ENCODE measurements around the gene RUFY2.

The RUFY2 gene

DNA sequence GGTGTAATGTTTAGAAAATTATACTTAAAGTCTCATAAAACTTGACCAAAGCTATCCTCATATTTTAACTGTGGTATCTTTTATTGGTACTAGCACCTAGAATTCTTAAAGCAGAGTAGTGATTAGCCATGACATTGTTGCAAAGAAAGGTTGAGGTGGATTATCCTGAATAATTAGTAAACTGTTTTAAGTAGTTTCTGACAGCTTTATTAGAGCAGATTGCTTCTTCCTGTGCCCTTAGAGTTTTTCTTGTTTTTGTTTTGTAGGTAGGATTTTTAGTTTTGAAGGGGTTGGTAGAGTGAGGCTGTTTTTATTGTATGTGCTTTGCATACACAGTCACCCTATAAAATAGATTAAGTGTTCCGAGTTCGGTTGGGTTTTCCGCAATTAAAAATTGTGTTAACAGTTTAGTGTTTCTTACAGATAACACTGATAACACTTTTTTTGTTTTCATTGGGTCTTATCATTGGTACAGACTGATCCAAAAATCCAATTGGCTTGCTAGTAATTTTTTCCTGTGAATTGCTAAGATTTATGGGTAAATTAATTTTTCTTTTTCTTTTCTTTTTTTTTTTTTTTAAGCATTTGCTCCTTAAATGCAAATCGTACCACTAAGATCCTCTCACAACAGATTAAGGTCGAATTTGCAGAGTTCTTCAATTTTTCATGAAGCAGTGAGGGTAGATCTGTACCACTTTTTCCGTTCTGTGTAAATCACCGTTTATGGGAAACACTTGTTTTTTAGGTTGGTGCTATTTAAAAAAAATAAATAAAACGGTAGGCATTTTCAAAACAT lies 72.2 kb downstream of the RUFY2 start:
- no peak for TF ChIP-seq OSR1 (CRISPR knock-in tag; IDR thresholded peaks at IDR 0.05)
- TF ChIP-seq TCF4 (CRISPR knock-in tag; IDR thresholded peaks at IDR 0.05; ENCODE audit: borderline replicate concordance): no peak
- TF ChIP-seq, protein P1, sequence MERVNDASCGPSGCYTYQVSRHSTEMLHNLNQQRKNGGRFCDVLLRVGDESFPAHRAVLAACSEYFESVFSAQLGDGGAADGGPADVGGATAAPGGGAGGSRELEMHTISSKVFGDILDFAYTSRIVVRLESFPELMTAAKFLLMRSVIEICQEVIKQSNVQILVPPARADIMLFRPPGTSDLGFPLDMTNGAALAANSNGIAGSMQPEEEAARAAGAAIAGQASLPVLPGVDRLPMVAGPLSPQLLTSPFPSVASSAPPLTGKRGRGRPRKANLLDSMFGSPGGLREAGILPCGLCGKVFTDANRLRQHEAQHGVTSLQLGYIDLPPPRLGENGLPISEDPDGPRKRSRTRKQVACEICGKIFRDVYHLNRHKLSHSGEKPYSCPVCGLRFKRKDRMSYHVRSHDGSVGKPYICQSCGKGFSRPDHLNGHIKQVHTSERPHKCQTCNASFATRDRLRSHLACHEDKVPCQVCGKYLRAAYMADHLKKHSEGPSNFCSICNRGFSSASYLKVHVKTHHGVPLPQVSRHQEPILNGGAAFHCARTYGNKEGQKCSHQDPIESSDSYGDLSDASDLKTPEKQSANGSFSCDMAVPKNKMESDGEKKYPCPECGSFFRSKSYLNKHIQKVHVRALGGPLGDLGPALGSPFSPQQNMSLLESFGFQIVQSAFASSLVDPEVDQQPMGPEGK (CRISPR knock-in tag; IDR thresholded peaks at IDR 0.05; ENCODE audit: borderline replicate concordance): no peak
- TF ChIP-seq, protein P2, sequence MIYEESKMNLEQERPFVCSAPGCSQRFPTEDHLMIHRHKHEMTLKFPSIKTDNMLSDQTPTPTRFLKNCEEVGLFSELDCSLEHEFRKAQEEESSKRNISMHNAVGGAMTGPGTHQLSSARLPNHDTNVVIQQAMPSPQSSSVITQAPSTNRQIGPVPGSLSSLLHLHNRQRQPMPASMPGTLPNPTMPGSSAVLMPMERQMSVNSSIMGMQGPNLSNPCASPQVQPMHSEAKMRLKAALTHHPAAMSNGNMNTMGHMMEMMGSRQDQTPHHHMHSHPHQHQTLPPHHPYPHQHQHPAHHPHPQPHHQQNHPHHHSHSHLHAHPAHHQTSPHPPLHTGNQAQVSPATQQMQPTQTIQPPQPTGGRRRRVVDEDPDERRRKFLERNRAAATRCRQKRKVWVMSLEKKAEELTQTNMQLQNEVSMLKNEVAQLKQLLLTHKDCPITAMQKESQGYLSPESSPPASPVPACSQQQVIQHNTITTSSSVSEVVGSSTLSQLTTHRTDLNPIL (CRISPR knock-in tag; IDR thresholded peaks at IDR 0.05; ENCODE audit: low read depth): no peak
- TF ChIP-seq, protein P3, sequence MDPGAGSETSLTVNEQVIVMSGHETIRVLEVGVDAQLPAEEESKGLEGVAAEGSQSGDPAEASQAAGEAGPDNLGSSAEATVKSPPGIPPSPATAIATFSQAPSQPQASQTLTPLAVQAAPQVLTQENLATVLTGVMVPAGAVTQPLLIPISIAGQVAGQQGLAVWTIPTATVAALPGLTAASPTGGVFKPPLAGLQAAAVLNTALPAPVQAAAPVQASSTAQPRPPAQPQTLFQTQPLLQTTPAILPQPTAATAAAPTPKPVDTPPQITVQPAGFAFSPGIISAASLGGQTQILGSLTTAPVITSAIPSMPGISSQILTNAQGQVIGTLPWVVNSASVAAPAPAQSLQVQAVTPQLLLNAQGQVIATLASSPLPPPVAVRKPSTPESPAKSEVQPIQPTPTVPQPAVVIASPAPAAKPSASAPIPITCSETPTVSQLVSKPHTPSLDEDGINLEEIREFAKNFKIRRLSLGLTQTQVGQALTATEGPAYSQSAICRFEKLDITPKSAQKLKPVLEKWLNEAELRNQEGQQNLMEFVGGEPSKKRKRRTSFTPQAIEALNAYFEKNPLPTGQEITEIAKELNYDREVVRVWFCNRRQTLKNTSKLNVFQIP (CRISPR knock-in tag; IDR thresholded peaks at IDR 0.05; ENCODE audit: borderline replicate concordance, low read depth): no peak
- no peak for TF ChIP-seq ZNF70 (CRISPR knock-in tag; IDR thresholded peaks at IDR 0.05)
- TF ChIP-seq GLIS3 (CRISPR knock-in tag; IDR thresholded peaks at IDR 0.05): no peak
- TF ChIP-seq SNAI2 (CRISPR knock-in tag; IDR thresholded peaks at IDR 0.05): no peak
- no peak for TF ChIP-seq ZC3H10 (CRISPR knock-in tag; IDR thresholded peaks at IDR 0.05)
- no peak for TF ChIP-seq CSDC2 (CRISPR knock-in tag; IDR thresholded peaks at IDR 0.05)
- no peak for TF ChIP-seq ISL1 (CRISPR knock-in tag; IDR thresholded peaks at IDR 0.05)
- no peak for TF ChIP-seq ZNF565 (CRISPR knock-in tag; conservative IDR thresholded peaks at IDR 0.05; ENCODE audit: low read depth)
- no peak for TF ChIP-seq RARB (CRISPR knock-in tag; IDR thresholded peaks at IDR 0.05)
- TF ChIP-seq TOX (CRISPR knock-in tag; IDR thresholded peaks at IDR 0.05; ENCODE audit: borderline replicate concordance): no peak
- TF ChIP-seq, protein P4, sequence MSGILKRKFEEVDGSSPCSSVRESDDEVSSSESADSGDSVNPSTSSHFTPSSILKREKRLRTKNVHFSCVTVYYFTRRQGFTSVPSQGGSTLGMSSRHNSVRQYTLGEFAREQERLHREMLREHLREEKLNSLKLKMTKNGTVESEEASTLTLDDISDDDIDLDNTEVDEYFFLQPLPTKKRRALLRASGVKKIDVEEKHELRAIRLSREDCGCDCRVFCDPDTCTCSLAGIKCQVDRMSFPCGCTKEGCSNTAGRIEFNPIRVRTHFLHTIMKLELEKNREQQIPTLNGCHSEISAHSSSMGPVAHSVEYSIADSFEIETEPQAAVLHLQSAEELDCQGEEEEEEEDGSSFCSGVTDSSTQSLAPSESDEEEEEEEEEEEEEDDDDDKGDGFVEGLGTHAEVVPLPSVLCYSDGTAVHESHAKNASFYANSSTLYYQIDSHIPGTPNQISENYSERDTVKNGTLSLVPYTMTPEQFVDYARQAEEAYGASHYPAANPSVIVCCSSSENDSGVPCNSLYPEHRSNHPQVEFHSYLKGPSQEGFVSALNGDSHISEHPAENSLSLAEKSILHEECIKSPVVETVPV (CRISPR knock-in tag; IDR thresholded peaks at IDR 0.05): no peak
- no peak for TF ChIP-seq ZNF8 (CRISPR knock-in tag; IDR thresholded peaks at IDR 0.05)
- TF ChIP-seq, protein P5, sequence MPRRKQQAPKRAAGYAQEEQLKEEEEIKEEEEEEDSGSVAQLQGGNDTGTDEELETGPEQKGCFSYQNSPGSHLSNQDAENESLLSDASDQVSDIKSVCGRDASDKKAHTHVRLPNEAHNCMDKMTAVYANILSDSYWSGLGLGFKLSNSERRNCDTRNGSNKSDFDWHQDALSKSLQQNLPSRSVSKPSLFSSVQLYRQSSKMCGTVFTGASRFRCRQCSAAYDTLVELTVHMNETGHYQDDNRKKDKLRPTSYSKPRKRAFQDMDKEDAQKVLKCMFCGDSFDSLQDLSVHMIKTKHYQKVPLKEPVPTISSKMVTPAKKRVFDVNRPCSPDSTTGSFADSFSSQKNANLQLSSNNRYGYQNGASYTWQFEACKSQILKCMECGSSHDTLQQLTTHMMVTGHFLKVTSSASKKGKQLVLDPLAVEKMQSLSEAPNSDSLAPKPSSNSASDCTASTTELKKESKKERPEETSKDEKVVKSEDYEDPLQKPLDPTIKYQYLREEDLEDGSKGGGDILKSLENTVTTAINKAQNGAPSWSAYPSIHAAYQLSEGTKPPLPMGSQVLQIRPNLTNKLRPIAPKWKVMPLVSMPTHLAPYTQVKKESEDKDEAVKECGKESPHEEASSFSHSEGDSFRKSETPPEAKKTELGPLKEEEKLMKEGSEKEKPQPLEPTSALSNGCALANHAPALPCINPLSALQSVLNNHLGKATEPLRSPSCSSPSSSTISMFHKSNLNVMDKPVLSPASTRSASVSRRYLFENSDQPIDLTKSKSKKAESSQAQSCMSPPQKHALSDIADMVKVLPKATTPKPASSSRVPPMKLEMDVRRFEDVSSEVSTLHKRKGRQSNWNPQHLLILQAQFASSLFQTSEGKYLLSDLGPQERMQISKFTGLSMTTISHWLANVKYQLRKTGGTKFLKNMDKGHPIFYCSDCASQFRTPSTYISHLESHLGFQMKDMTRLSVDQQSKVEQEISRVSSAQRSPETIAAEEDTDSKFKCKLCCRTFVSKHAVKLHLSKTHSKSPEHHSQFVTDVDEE (CRISPR knock-in tag; IDR thresholded peaks at IDR 0.05): no peak
- no peak for TF ChIP-seq ZFP3 (CRISPR knock-in tag; IDR thresholded peaks at IDR 0.05)
- no peak for TF ChIP-seq BACH2 (CRISPR knock-in tag; IDR thresholded peaks at IDR 0.05; ENCODE audit: borderline replicate concordance)
- TF ChIP-seq ESRRG (CRISPR knock-in tag; IDR thresholded peaks at IDR 0.05): no peak
- ATAC-seq: no peak

DNA sequence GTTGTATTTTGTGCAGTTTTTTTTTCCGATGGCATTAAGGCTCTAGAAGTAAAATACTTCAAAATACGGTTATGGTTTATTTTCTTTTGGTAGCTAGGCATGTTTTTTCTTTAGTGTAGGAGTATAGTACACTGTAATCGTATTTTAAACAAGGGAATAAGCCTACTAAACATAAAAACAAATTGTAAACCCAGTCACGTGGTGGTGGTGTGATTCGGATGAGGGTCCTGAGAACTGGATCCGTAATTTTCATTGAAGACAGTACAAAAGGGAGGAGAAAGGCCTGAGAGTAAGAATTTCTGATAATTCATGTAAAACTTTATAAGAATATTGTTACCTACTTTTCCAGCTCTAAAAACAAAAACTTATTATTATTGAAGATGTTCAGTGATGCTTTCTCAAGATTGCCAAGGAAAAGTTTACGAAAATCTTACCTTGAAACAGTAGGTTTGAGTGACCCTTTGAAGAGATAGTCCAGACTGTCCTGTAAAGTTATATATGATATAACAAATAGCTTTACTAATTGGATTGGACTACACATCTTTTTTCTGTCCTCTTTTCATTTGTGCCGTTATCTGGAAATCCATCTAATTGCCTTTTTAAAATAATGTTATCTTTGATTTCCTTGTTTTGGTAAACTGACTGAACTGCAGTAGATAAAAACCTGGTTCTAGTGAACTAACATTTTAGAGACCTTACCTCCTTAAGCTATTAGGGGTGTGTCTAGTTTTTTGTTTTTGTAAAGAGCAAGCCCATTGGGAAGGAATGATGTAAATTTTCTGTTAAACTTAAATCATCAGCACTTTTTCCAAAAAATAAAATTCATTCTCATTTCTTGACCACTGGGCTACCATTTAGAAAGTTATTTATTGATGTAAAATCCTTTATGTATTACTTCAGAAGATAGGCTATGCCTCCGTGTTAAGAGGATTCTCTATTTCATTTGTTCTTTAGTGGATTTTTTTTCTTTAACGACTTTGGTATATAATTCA lies 73.3 kb downstream of the RUFY2 start:
- no peak for ATAC-seq
- TF ChIP-seq CSDC2 (CRISPR knock-in tag; IDR thresholded peaks at IDR 0.05) (no peak), GLIS3 (CRISPR knock-in tag; IDR thresholded peaks at IDR 0.05) (no peak), ZNF565 (CRISPR knock-in tag; conservative IDR thresholded peaks at IDR 0.05; ENCODE audit: low read depth) (no peak), BACH2 (CRISPR knock-in tag; IDR thresholded peaks at IDR 0.05; ENCODE audit: borderline replicate concordance) (no peak), ESRRG (CRISPR knock-in tag; IDR thresholded peaks at IDR 0.05) (no peak), ISL1 (CRISPR knock-in tag; IDR thresholded peaks at IDR 0.05) (no peak)
- TF ChIP-seq, protein P5 (CRISPR knock-in tag; IDR thresholded peaks at IDR 0.05): no peak
- TF ChIP-seq, protein P3 (CRISPR knock-in tag; IDR thresholded peaks at IDR 0.05; ENCODE audit: borderline replicate concordance, low read depth): no peak
- TF ChIP-seq, protein P1 (CRISPR knock-in tag; IDR thresholded peaks at IDR 0.05; ENCODE audit: borderline replicate concordance): no peak

Data from SK-N-SH treated with all-trans-retinoic acid at 6 μM for 48 hours (cell line).